Right lobe of liver (tissue), 4 donors: Measurements from ENCODE around the gene CDYL2.

Experiments used
- CTCF ChIP-seq, 4 donors: fragments of 200-600 bp in 3 of 4; fragments of 450-650 bp in 1 of 4; IDR thresholded peaks; one replicate each; pipeline versions ENCODE4 v1.5.1 to v1.8.0; 2016 to 2022; ENCODE audit warnings: antibody characterized with exemption in 4 of 4, mild to moderate bottlenecking in 2 of 4
- POLR2A ChIP-seq: fragments of 450-650 bp; IDR thresholded peaks from one replicate; pipeline ENCODE4 v1.6.1; 2017; ENCODE audit warnings: antibody characterized with exemption, mild to moderate bottlenecking
- donor health status: DM: no; HTN: no; CAD: no.
- donor health status: DM: no; HTN: no; CAD: no.
- donor health status: DM: no; HTN: yes; CAD: no.

GRCh38 chr16:80670170-80670865 lies 134.1 kb downstream of the CDYL2 start:
- no peak for TF ChIP-seq POLR2A
- TF ChIP-seq CTCF (IDR thresholded peaks at IDR 0.05): no peak
